Measurements from ENCODE around the gene PRKG1.

DNA sequence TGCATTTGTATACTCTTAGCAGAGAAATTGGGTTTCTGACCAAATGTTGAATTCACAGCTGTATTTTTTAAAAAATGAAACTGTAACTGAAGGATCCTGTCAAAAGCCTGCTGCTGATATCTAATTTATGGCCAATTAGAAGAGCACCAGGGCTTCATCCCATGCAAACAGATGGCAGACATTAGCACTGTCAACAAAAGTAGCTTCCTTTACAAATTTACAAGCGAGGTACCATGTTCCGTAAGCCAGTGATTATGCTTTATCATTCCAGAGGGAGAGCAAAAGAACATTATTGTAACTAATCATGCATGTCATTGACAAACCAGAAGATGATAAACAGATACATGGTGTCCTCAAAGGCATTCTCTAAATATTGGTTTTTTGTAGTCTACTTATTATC, 1062.6 kb downstream of the PRKG1 start:
- TF ChIP-seq, protein P1, sequence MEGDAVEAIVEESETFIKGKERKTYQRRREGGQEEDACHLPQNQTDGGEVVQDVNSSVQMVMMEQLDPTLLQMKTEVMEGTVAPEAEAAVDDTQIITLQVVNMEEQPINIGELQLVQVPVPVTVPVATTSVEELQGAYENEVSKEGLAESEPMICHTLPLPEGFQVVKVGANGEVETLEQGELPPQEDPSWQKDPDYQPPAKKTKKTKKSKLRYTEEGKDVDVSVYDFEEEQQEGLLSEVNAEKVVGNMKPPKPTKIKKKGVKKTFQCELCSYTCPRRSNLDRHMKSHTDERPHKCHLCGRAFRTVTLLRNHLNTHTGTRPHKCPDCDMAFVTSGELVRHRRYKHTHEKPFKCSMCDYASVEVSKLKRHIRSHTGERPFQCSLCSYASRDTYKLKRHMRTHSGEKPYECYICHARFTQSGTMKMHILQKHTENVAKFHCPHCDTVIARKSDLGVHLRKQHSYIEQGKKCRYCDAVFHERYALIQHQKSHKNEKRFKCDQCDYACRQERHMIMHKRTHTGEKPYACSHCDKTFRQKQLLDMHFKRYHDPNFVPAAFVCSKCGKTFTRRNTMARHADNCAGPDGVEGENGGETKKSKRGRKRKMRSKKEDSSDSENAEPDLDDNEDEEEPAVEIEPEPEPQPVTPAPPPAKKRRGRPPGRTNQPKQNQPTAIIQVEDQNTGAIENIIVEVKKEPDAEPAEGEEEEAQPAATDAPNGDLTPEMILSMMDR (conservative IDR thresholded peaks at IDR 0.05 in 1 of 2, IDR thresholded peaks at IDR 0.05 in 1 of 2; ENCODE audit: extremely low read depth in 1 of 2, insufficient read depth in 1 of 2, low read depth in 1 of 2, low read length in 2 of 2) = no peak
- no peak for TF ChIP-seq EZH2 (IDR thresholded peaks at IDR 0.05; ENCODE audit: borderline replicate concordance, low read length)
